ENCODE measurements around the gene MAP3K1.
A peak's percentile ranks its signal among the peaks of the same experiment; 100 is the strongest.

Gene MAP3K1

GRCh38 chr5:56802205-56802604 is 13.1 kb upstream of the MAP3K1 start:
- Histone ChIP-seq H3K27me3 (ENCODE audit: control insufficient read depth, insufficient read depth, low read length) (no peaks in the 10 kb centered on the region), H3K36me3 (ENCODE audit: control insufficient read depth, insufficient read depth, low read length) (no peaks in the 10 kb centered on the region), H3K4me3 (ENCODE audit: low read depth, low read length) (no peak overlapping the region), H3K9me3 (ENCODE audit: control insufficient read depth, insufficient read depth, low read length) (no peaks in the 10 kb centered on the region), H3K4me1 (ENCODE audit: control insufficient read depth, insufficient read depth, low read length) (no peaks in the 10 kb centered on the region), H3K9ac (ENCODE audit: low read depth, low read length) (no peak overlapping the region)

- H3K36me3 ChIP-seq (ENCODE audit: control insufficient read depth, insufficient read depth, low read length), result no peaks in the 10 kb centered on the region
- H3K4me1 ChIP-seq (ENCODE audit: control insufficient read depth, insufficient read depth, low read length), result no peaks in the 10 kb centered on the region
- no peaks in the 10 kb centered on the region for H3K27me3 ChIP-seq (ENCODE audit: control insufficient read depth, insufficient read depth, low read length)
- no peaks in the 10 kb centered on the region for H3K9me3 ChIP-seq (ENCODE audit: control insufficient read depth, insufficient read depth, low read length)
- no peak overlapping the region for H3K4me3 ChIP-seq (ENCODE audit: low read depth, low read length)
- H3K9ac ChIP-seq (ENCODE audit: low read depth, low read length), result no peak overlapping the region
Observed at GRCh38 chr5:56803025-56803424, 12.3 kb upstream of the MAP3K1 start.

DNA sequence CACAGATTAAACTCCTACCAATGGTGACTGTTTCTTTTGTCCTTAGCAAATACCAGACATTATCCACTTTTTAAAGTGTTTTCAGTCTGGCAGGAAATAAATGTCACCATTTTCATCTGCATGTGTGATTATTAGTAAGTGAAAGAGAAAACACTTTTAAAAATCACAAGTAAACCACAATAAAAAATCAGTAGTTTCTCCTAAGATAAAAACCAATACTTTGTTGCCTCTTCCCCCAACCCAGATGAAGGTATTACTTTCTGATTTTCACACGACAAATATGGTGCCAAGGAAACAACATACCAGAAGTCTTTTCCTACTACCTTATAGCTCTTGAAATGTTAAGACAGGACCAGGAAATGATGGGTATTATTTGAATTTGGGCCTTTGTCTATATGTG is 11.5 kb upstream of the MAP3K1 start:
- no peaks in the 10 kb centered on the region for H3K27me3 ChIP-seq (ENCODE audit: control insufficient read depth, insufficient read depth, low read length)
- no peak overlapping the region for H3K9ac ChIP-seq (ENCODE audit: low read depth, low read length)
- no peaks in the 10 kb centered on the region for H3K36me3 ChIP-seq (ENCODE audit: control insufficient read depth, insufficient read depth, low read length)
- no peaks in the 10 kb centered on the region for H3K9me3 ChIP-seq (ENCODE audit: control insufficient read depth, insufficient read depth, low read length)
- no peaks in the 10 kb centered on the region for H3K4me1 ChIP-seq (ENCODE audit: control insufficient read depth, insufficient read depth, low read length)
- no peak overlapping the region for H3K4me3 ChIP-seq (ENCODE audit: low read depth, low read length)

GRCh38 chr5:56807679-56808078 is 7.7 kb upstream of the MAP3K1 start:
- Histone ChIP-seq H3K9me3 (ENCODE audit: control insufficient read depth, insufficient read depth, low read length) (no peaks in the 10 kb centered on the region), H3K9ac (ENCODE audit: low read depth, low read length) (no peak overlapping the region), H3K4me1 (ENCODE audit: control insufficient read depth, insufficient read depth, low read length) (no peaks in the 10 kb centered on the region), H3K36me3 (ENCODE audit: control insufficient read depth, insufficient read depth, low read length) (no peaks in the 10 kb centered on the region), H3K27me3 (ENCODE audit: control insufficient read depth, insufficient read depth, low read length) (peaks cover 6% of the 10 kb centered on the region), H3K4me3 (ENCODE audit: low read depth, low read length) (no peak overlapping the region)

GRCh38 chr5:56808211-56808610 is 7.1 kb upstream of the MAP3K1 start:
- H3K4me1 ChIP-seq (ENCODE audit: control insufficient read depth, insufficient read depth, low read length), result peaks cover 2% of the 10 kb centered on the region
- H3K9me3 ChIP-seq (ENCODE audit: control insufficient read depth, insufficient read depth, low read length), result no peaks in the 10 kb centered on the region
- no peak overlapping the region for H3K4me3 ChIP-seq (ENCODE audit: low read depth, low read length)
- peaks cover 12% of the 10 kb centered on the region for H3K27me3 ChIP-seq (ENCODE audit: control insufficient read depth, insufficient read depth, low read length)
- no peaks in the 10 kb centered on the region for H3K36me3 ChIP-seq (ENCODE audit: control insufficient read depth, insufficient read depth, low read length)
- no peak overlapping the region for H3K9ac ChIP-seq (ENCODE audit: low read depth, low read length)

GRCh38 chr5:56810826-56811225 is 4.5 kb upstream of the MAP3K1 start:
- Histone ChIP-seq H3K36me3 (ENCODE audit: control insufficient read depth, insufficient read depth, low read length) (no peaks in the 10 kb centered on the region), H3K4me1 (ENCODE audit: control insufficient read depth, insufficient read depth, low read length) (peaks cover 6% of the 10 kb centered on the region), H3K9ac (ENCODE audit: low read depth, low read length) (no peak overlapping the region), H3K27me3 (ENCODE audit: control insufficient read depth, insufficient read depth, low read length) (peaks cover 21% of the 10 kb centered on the region), H3K4me3 (ENCODE audit: low read depth, low read length) (no peak overlapping the region), H3K9me3 (ENCODE audit: control insufficient read depth, insufficient read depth, low read length) (no peaks in the 10 kb centered on the region)

DNA sequence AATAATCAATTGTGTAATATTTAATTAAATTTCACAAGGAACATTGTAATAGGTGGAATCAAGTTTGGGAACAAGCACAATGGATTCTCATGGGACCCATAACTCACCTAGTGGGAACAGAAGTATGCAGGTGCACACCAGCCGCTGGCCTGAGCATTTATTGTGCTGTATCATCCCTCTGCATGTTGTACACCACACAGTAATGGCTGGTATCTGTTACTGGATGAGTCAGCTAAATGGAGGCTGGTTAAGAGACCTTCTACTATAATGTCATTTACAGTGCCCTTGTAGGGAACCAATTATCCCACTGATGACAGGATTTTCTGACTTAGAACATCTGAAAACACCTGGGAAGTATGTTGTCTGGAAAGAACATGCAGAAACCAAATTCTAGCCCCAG is 3.2 kb upstream of the MAP3K1 start:
- H3K27me3 ChIP-seq (ENCODE audit: control insufficient read depth, insufficient read depth, low read length), result peaks cover 21% of the 10 kb centered on the region
- no peak overlapping the region for H3K9ac ChIP-seq (ENCODE audit: low read depth, low read length)
- no peaks in the 10 kb centered on the region for H3K36me3 ChIP-seq (ENCODE audit: control insufficient read depth, insufficient read depth, low read length)
- peaks cover 7% of the 10 kb centered on the region for H3K4me1 ChIP-seq (ENCODE audit: control insufficient read depth, insufficient read depth, low read length)
- no peaks in the 10 kb centered on the region for H3K9me3 ChIP-seq (ENCODE audit: control insufficient read depth, insufficient read depth, low read length)
- H3K4me3 ChIP-seq (ENCODE audit: low read depth, low read length), result no peak overlapping the region

GRCh38 chr5:56813302-56813701 is 2.0 kb upstream of the MAP3K1 start:
- H3K36me3 ChIP-seq (ENCODE audit: control insufficient read depth, insufficient read depth, low read length), result no peaks in the 10 kb centered on the region
- H3K27me3 ChIP-seq (ENCODE audit: control insufficient read depth, insufficient read depth, low read length), result peaks cover 28% of the 10 kb centered on the region
- no peak overlapping the region for H3K4me3 ChIP-seq (ENCODE audit: low read depth, low read length)
- no peak overlapping the region for H3K9ac ChIP-seq (ENCODE audit: low read depth, low read length)
- no peaks in the 10 kb centered on the region for H3K9me3 ChIP-seq (ENCODE audit: control insufficient read depth, insufficient read depth, low read length)
- peaks cover 10% of the 10 kb centered on the region for H3K4me1 ChIP-seq (ENCODE audit: control insufficient read depth, insufficient read depth, low read length)

- H3K9me3 ChIP-seq (ENCODE audit: control insufficient read depth, insufficient read depth, low read length), result no peaks in the 10 kb centered on the region
- H3K36me3 ChIP-seq (ENCODE audit: control insufficient read depth, insufficient read depth, low read length), result no peaks in the 10 kb centered on the region
- peaks cover 17% of the 10 kb centered on the region for H3K4me1 ChIP-seq (ENCODE audit: control insufficient read depth, insufficient read depth, low read length)
- H3K4me3 ChIP-seq (ENCODE audit: low read depth, low read length), result peak overlapping the region; percentile 82
- peaks cover 28% of the 10 kb centered on the region for H3K27me3 ChIP-seq (ENCODE audit: control insufficient read depth, insufficient read depth, low read length)
- peak overlapping the region; percentile 18 for H3K9ac ChIP-seq (ENCODE audit: low read depth, low read length)
Observed at GRCh38 chr5:56814361-56814962, 887 bp upstream of the MAP3K1 start.

DNA sequence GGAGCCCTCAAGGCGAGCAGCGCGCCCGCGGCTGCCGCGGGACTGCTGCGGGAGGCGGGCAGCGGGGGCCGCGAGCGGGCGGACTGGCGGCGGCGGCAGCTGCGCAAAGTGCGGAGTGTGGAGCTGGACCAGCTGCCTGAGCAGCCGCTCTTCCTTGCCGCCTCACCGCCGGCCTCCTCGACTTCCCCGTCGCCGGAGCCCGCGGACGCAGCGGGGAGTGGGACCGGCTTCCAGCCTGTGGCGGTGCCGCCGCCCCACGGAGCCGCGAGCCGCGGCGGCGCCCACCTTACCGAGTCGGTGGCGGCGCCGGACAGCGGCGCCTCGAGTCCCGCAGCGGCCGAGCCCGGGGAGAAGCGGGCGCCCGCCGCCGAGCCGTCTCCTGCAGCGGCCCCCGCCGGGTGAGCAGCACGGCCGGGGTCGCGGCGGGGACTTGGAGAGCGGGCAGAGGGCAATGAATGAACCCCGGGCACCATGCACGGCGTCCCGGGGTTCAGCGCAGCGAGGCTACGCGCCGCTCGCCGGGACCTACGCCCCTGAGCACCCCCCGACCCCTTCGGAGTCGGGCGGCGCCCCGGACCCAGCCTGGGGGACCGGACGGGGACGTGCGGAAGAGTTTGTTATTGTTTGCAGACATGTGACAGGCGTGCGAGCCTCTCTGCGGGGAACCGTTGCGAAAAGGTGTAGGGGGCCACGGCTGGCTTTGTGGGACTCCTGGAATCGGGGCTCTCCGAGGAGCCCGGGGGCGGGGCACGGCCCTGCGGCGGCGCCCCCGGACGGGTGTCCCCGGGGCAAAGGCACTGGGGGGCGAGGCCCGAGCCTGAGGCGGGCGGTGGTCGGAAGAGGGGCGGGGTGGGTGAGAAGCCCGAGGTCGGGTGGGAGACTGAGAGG is 553 bp downstream of the MAP3K1 start:
- no peak overlapping the region for H3K9ac ChIP-seq (ENCODE audit: low read depth, low read length)
- peak overlapping the region; percentile 72 for H3K4me3 ChIP-seq (ENCODE audit: low read depth, low read length)
- H3K36me3 ChIP-seq (ENCODE audit: control insufficient read depth, insufficient read depth, low read length), result no peaks in the 10 kb centered on the region
- no peaks in the 10 kb centered on the region for H3K9me3 ChIP-seq (ENCODE audit: control insufficient read depth, insufficient read depth, low read length)
- H3K4me1 ChIP-seq (ENCODE audit: control insufficient read depth, insufficient read depth, low read length), result peaks cover 17% of the 10 kb centered on the region
- peaks cover 28% of the 10 kb centered on the region for H3K27me3 ChIP-seq (ENCODE audit: control insufficient read depth, insufficient read depth, low read length)

- Histone ChIP-seq H3K9me3 (ENCODE audit: control insufficient read depth, insufficient read depth, low read length) (no peaks in the 10 kb centered on the region), H3K9ac (ENCODE audit: low read depth, low read length) (no peak overlapping the region), H3K4me3 (ENCODE audit: low read depth, low read length) (peak overlapping the region; percentile 72), H3K4me1 (ENCODE audit: control insufficient read depth, insufficient read depth, low read length) (peaks cover 17% of the 10 kb centered on the region), H3K27me3 (ENCODE audit: control insufficient read depth, insufficient read depth, low read length) (peaks cover 28% of the 10 kb centered on the region), H3K36me3 (ENCODE audit: control insufficient read depth, insufficient read depth, low read length) (no peaks in the 10 kb centered on the region)
Observed at GRCh38 chr5:56816546-56817081, 1.3 kb downstream of the MAP3K1 start.
